ENCODE data around the gene LHFPL3.

GRCh38 chr7:104898434-104898833 is 570.0 kb downstream of the LHFPL3 start:
- TF ChIP-seq, protein P1, sequence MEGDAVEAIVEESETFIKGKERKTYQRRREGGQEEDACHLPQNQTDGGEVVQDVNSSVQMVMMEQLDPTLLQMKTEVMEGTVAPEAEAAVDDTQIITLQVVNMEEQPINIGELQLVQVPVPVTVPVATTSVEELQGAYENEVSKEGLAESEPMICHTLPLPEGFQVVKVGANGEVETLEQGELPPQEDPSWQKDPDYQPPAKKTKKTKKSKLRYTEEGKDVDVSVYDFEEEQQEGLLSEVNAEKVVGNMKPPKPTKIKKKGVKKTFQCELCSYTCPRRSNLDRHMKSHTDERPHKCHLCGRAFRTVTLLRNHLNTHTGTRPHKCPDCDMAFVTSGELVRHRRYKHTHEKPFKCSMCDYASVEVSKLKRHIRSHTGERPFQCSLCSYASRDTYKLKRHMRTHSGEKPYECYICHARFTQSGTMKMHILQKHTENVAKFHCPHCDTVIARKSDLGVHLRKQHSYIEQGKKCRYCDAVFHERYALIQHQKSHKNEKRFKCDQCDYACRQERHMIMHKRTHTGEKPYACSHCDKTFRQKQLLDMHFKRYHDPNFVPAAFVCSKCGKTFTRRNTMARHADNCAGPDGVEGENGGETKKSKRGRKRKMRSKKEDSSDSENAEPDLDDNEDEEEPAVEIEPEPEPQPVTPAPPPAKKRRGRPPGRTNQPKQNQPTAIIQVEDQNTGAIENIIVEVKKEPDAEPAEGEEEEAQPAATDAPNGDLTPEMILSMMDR (IDR thresholded peaks at IDR 0.05): no peak
- no peak for TF ChIP-seq POLR2A (IDR thresholded peaks at IDR 0.05)

Measured in thyroid gland (tissue), 4 donors.